Measurements from ENCODE around the gene INSYN1.
"Not testable (repeated sequence)": the region's sequence is repeated elsewhere in the genome, so short reads cannot be mapped to it uniquely, and the experiment has no call there.

INSYN1 gene, protein sequence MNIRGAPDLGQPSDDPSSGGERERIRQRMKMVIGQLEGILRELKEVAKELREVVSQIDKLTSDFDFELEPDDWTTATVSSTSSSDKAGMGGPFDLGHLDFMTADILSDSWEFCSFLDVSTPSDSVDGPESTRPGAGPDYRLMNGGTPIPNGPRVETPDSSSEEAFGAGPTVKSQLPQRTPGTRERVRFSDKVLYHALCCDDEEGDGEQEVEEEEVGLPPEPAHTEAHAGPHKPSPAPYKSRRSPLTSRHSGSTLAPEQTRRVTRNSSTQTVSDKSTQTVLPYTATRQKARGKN

DNA sequence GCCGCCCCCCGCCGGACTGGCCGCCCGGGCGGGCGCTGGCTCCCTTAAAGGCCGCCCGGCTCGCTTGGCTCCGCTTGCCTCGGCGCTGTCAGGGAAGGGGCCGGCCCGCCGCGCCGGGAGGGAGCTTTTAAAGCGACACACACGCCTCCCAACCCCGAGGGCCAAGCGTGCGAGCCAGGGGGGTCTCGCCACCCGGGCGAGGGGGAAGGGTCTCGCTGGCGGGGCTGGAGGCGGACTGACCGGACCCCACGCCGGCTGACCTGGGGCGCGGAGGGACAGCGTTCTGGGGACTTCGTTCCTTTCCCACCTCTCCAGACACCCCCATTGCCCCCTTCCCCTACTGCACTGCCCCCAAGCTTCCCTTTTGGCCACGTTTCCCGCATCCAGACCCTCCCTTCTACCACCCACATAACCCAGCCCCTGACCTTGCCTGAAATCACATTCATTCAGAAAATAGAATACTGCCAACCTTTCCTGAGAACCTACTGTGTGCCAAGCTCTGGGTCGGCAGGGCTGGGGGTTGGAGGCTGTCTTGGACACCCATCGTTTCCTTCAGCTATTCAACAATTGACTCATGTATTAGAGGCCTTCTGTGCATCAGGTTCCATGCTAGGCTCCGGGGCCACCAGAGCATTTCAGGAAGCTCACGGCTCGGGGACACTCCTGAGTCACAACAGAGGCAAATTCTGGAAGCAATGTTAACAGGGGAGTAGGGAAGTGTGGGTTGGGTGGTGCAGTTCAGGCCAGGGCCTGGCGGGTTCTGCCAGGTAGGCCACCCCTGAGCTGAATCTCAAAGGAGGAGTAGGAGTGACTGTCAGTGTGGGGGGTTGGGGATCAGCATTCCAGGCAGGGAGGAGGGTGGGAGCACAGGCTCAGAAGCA lies at the start of gene INSYN1:
Gene INSYN1, minus strand, starts transcription at position 102 of the 881 bp plus-strand sequence. CDS start 2,221 bp downstream, outside the sequence.
- DNase-seq: no peak

DNA sequence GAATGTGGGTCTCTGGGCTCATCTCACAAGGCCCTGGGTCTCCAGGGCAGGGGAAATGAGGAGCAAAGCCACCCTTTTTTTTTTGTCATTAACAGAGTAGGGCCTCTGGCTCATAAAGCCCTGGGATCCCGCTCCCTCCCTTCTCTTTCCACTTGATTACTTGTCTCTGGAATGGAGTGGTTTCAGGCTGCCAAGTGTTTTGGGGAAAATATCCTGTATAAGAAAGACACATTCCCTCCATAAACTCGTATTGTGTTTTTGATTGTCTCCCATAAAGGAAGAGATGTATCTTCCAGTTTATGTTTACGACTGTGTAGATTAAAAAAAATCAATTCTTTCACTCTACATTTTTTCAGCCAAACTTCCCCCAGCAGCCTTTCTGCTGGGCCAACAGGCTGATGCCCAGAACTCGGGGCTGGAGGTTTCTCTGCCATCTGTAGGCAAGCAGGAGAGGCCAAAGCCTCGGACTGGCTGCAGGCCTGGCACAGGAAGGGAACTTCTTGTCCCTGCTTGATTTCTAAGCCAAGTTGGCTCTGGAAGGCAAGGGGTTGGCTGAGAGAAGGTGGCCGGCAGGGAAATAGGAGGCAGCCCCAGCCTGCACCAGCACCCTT lies 49.4 kb upstream of the INSYN1 start:
- no peak for DNase-seq

DNA sequence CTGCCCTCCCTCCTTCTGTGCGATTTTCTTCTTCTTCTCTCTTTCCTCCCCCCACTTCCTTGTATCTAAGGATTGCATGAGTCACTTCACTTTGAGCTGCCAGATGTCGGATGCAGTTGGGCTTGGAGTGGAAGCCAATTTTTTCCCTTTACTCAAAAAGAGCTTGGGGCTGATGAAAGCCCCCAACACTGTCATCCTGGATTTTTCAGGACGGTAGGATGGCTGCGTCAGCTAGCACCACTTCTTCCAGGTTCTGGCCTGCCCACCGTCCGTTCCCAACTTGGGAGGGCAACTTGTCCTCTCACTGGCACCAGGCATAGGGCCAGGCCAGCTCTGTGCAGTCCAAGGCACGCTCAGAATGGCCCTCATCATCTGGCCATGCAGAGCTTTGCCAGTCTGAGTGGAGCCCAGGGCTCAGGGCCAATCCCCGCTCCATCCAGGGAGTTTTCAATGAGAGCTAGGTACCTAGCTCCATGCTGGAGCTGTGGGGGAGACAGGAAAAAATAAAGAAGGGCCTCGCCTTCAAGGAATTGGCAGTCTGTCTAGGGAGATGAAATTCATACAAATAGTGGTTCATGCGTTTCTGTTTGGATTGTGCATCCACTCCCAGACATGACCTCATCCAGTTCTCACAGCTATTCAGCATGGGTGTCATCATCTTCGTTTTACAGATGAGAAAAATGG lies 47.7 kb upstream of the INSYN1 start:
- DNase-seq: no peak

DNA sequence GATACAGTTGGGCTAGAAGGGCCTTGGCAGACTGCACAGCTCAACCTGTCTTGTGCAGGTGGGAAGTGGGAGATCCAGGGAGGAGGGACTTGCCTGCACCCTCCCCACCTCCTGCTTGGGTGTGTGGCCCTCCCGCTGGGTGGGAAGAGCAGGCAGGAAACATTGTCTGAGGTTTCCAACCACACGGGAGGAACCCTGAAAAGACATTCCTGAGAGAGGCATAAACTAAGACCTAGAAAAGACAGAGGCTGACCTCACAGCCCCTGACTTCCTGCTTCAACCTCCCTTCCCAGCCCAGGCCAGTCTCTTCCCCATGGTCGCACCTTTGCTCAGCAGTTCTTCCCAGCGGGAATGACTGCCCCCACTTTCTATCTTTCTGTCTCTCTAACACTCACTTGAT lies 46.3 kb upstream of the INSYN1 start:
- no peak for DNase-seq

DNA sequence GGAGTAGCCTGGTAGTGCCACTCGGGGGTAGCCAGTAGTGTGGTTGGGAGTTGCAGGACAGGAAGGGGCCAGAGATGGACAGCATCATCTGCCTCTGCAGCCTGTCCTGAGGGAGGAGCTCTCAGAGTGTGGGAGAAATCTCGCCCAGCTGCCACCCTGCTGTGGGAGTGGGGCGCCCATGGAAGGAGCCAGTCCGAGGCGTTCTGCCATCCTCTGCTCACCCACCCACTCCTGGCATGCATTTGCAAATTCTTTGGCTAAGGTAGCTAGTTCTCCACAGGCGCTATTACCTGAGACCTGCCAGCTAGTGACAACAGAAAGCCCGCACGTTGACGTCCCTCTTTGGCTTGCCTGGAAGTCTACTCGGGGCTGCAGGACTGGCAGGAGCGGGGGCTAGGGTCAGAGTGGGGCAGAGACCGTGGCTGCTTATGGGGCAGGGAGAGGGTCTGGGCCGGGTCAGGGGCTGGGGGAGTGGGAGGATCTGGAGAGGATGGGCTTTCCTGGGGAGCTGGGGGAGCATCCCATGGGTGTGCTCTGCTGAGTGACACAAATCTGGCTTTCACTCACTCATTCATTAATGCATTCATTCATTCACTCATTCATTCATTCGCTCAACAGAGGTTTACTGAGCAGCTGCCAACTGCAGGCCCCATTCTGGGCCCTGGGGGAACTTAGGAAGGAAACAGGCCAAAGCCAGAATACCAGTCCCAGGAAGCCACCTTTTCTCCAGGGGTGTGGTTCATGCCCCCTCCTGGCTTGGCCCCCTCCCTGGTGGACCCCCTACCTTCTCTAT lies 44.4 kb upstream of the INSYN1 start:
- no peak for DNase-seq

DNA sequence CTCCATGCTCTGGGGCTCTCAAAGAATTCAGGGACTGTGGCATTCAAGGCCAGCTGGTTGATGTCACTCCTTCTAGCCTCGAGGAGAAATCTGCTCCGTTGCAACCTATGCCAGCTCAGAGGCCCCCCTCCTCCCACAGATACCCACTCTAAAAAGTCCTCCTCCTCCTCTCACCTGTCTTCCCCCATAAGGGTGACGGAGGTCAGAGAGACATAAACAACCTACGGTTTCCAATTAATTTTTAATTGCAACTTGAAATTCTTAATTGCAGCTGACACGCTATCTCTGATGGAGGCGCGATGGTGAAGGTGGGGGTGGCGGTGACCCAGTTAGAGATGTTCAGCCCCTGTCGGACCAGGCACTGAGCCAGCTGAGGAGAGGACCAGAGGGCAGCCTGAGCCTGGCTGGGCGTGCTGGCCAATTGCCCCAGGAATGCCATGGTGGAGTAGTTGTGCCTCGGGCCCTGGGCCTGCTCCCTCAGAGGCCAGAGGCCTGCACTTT lies 43.2 kb upstream of the INSYN1 start:
- no peak for DNase-seq

DNA sequence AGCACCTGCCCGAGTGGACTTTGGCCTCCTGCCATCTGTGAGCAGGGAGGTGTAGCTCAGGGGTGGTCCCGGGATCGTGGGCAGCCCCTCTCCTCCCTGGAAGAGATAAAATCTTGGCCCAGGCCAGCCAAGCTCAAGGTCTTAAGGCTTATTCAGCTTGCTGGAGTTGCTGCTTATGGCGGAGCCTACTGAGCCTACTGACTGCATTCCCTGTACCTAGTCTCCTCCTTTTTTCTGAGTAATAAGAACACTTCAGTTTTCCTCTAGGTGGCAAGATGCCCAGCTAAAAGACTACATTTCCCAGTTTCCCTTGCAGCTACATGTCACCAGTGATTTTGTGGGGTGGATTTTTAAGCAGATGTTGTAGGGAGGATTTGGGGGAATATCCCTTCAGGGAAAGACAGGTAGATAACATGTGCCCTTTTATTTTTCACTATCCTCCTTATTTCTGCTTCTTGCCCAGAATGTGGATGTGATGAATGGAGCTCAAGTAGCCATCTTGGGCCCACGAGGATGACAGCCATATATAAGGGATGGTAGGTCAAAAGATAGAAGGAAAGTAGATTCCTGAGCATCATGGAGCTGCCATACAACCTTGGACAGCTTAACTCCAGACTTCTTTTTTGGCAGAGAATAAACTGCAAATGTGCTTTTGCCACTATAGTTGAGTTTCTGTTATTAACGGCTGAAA lies 41.4 kb upstream of the INSYN1 start:
- no peak for DNase-seq

DNA sequence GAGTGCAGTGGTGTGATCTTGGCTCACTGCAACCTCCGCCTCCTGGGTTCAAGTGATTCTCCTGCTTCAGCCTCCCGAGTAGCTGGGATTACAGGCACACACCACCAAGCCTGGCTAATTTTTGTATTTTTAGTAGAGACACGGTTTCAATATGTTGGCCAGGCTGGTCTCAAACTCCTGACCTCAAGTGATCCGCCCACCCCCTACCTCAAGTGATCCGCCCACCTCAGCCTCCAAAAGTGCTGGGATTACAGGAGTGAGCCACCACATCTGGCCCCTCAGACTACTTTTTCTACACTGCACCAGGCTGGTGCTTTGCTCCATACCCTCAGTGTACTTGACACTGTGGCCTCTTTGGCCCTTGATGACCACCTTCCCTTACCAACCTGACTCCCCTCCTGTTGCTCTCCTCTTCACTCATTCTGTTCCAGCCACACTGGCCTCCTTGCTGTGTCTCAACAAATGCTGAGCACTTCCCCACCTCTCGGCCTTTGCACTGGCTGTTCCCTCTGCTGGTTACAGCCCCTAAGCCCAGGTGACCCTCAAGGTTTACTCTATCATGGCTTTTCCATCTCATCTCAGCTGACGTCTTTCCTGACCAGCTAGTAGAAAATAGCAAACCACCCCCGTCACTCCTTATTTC lies 39.9 kb upstream of the INSYN1 start:
- not testable (repeated sequence) for DNase-seq

DNA sequence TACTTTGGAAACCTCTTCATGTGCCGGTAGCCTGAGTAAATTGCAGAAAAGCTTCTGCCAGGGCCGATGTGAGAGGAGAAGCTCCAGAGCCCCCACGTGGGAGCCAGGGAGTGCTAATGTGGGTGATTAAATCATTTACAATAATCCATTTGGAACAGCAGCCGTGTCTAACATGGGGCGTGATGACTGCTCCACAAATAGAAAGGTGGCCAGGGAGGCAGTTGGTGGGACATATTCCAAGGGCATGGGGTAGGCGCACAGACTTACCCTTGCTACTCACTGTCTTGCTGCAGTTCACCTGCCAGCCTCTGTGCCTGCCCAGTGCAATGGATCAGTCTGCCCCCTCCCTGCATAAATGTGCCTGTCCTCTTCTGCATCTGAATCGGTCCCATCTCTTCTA lies 39.3 kb upstream of the INSYN1 start:
- no peak for DNase-seq

DNA sequence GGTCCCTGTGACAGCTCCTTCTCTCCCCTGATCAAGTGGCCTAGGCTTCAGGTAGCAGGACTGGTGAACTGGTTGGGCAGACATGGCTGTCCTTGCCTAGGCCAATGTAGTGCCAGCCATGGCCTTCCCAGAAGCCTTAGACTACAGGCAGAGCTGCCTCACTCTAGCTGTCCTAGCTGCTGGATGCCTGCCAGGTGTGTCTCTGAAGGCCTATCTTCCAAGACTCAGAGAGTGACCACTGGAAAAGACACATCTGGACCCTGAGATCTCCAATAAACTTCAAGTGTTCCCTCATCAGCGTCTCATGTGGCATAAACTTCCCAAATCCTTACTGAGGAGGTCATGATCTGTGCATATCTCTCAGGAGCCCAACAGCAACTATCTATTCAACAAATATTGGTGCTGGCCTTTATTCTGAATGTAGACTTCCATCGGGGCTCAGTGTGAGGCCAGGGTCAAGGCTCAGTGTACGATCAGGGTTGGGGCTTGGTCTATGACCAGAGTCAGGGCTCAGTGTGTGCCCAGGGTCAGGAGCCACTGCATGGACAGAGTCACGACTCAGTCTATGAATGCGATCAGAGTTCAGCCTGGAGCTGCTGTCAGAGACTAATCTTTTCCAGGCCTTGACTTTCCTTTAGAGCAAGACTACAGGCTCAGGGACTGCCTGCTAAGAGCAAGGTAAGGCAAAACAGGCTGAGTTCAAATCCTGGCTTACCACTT lies 36.5 kb upstream of the INSYN1 start:
- DNase-seq: no peak

DNA sequence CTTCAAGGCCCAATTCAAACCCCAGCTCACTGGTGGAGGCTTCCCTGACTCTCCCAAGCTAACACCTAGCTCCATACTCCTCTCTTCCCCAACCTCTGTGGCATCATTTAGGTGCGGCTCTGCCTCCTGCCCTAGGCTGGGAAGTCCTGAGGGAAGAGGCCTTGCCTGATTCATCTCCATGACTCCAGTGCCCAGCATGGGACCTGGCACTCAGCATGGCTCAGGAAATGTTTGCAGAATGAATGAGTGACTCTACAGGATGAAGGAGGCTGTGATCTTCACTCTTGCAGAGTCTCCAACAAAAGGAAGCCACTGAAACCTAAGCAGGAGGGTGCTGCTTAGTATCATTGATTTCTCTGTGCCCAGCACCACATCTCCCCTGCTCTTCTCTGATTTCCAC lies 34.5 kb upstream of the INSYN1 start:
- DNase-seq: no peak

DNA sequence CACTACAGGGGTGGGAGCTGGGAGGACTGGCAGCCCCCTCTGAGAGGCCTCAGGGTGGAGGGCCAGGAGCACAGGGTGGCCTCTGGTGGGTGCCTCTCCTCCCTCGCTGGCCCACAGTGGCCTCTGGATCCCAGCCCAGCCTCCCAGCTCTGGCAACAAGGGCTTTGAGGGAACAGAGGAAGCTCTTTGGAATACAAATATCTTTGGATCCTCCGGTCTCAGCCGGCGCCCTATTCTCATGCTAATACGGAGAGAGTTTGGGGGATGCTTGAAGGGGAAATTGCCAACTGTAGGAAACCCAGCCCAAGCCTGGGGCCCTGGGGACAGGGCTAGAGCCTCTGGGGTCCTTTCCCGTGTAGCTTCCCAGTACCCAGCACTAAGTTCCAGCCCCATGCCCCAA lies 33.4 kb upstream of the INSYN1 start:
- DNase-seq: no peak

DNA sequence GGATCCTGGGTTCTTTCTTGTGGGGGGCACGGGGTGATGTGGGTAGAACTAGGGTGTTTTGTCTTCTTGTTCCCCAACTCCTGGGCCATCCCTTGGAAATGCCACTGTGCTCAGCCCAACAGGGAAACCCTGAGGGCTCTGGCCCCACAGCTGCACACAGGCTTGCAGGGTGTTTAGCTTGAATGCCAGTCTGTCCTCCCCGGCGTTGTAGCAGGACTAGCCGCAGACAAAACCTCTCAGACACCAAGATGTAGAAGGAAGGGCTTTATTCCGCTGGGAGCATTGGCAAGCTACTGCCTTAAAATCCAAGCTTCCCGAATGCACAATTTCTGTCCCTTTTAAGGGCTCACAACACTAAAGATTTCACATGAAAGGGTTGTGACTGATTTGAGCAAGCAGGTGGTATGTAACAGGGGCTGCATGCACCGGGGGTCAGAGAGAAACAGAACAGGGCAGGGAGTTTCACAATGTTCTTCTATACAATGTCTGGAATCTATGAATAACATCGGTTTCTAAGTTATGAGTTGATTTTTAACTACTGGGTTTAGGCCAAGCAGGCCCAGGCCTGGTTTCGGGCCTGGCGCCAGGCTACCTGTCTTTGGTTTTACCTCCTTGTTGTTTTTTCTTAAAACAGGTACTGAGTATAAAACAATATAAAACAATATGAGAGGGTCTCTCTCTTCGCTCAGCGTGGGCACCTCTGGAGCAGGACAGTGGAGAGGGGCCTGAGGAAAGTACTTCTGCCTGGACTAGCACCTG lies 32.3 kb upstream of the INSYN1 start:
- not testable (repeated sequence) for DNase-seq

DNA sequence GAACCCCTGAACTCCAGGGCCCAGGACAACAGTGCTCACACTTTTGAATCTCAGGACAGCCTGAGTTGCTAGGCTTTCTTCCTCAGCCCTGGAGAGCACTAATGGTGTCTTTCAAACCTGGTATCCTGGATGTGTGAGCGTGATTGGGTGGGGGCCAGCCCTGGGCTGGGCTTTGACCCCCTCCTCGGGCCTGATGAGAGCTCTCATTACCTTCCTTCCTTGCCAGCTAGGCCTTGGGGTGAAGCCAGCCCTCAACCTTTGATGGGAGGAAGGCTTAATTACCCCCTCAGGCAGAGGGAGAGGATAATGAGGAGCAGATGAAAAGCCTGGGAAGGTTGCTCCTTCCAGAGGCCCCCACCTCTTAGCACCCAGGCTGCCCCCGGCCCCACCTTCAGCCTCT lies 31.1 kb upstream of the INSYN1 start:
- DNase-seq: no peak

DNA sequence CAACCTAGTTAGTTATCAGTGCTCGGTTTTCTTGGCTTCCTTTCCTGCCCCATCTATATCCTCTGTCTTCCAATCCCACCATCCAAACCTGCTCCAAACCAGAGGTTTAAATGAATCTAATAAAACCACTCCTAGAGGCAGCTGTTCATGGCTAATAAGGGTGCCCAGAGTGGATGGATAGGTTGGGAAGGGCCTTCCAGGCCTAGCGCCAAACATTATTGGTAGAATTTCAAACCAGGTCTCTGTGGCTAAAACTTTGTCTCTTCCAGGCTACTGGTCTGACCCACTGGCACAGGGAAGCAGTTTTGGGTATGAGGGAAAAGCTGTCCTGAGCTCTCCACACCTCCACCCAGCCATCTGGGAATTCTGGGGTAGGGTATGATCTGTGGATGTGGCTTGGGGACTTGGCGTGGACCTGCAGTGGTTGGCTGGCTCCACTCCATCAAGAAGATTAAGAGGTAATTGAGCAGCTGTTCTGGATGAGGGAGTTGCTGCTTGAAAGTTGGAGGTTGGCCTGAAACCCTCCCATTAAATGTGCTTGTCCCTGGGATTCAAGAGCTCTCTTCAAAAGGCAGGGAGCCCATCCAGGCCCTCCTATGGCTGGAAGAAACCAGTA lies 29.3 kb upstream of the INSYN1 start:
- DNase-seq: no peak

DNA sequence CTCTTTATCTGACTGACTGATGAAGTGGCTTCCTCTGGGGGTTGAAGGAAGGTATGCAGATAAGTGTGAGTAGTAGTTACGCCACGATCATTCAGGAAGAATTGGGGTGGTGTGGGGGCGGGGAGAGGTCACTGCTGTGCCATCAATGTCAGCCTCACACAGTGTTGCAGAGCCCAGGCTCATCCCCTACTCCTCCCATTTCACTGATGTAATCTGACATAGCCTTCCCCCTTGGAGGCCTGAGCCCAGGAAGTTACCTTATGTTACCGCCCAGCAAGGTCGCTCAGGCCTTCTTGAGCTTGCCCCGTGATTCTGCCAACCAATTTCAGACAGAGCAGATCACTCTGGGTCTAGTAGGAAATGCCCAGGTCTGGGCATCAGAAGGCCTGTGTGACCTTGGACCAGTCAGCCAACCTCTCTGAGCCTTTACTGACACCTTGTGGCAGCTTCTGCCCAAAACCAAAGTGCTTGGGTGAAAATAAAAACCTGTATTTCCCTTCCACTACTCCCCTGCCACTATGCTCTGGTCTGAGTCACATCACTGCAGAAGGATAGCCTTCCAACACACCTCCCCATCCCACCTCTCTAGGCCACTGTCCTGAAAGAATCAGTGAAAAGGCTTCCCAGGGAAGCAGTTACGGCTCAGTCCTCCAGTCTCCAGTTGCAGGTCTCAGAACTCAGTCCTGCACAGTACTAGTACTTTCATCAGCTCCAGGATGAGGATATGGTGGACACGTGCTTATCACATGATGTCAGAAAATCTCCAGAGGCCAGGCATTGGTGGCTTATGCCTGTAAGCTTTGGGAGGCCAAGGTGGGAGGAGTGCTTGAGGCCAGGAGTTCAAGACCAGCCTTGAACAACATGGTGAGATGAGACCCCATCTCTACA lies 28.1 kb upstream of the INSYN1 start:
- no peak for DNase-seq

DNA sequence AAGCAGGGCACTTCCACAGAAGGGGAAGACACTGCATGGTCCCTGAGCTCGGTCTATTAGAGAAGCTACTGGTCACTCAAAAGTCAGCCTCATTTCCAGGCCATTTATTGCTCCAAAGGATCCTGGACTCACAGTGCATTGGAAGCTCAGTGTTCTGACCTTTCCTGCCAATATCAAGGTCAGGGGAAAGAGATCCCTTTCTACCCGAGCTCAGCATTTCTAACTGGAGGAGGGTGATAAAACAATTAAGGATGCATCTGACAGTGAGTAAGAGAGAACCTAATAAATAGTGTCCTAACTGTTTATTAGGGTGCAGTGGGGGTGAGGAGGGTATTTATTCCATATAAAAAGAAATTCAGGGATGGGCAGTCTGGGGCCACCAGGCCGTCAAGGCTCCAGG lies 26.8 kb upstream of the INSYN1 start:
- DNase-seq: no peak

DNA sequence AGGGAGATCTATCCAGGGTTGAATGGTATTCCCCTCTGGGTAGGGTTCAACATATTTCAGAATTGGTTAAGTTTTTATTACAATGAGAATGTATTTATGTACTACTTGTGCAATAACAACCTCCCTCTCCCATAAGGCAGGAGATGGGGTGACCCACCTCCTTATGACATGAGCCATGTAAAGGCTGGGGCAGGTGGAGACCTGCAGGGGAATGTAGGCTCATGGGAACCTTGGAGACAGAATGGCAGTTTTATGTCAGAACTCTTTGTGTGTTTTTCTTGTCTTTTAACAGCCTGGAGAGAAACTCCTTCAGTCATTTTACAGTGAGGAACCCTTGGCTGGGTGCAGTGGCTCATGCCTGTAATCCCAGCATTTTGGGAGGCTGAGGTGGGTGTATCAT lies 24.6 kb upstream of the INSYN1 start:
- no peak for DNase-seq
